ENCODE data around the gene MBTPS1.

The MBTPS1 gene

DNA sequence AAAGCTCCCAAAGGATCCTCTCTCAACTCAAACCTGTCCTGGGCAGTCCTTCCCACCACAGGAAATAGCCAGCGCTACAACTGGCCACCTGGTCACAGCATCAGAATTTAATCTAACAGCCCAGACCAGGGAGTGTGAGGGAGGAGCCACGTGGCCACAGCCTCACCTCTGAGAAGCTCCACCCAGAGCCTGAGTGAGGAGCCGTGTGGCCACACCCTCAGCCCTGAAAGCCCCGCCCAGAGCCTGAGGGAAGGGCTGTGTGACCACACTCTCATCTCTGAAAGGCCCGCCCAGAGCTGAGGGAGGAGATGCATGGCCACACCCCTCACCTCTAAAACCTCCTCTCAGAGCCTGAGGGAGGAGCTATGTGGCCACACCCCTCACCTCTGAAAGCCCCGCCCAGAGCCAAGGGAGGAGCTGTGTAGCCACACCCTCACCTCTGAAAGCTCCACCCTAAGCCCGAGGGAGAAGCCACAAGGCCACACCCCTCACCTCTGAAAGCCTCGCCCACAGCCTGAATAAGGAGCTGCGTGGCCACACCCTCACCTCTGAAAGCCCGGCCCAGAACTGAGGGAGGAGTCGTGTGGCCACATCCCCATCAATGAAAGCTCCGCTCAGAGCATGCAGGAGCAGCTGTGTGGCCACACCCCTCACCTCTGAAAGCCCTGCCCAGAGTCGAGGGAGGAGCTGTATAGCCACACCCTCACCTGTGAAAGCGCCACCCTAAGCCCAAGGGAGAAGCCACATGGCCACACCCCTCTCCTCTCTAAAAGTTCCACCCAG lies 102.8 kb downstream of the MBTPS1 start:
- DNase-seq (ENCODE audit: low read depth in 2 of 2, low spot score in 1 of 2) = peak in 1 of 2 donors; percentile 1

DNA sequence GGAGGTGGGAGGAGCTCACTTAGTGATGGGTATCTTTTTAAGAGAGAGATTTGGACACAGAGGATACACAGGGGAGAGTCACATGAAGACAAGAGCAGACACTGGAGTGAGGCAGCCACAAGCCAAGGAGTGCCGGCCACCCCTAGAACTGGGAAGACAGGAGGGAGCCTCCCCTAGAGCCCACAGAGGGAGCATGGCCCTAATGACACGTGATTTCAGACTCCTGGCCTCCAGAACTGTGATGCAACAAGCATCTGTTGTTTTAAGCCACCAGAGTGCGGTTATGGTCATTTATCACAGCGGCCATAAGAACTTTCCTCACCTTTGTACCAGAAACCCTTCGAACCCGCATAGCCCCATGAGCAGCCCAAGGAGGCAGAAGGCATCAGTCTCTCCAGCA lies 107.5 kb downstream of the MBTPS1 start:
- no peak for DNase-seq (ENCODE audit: low read depth in 2 of 2, low spot score in 1 of 2)

DNA sequence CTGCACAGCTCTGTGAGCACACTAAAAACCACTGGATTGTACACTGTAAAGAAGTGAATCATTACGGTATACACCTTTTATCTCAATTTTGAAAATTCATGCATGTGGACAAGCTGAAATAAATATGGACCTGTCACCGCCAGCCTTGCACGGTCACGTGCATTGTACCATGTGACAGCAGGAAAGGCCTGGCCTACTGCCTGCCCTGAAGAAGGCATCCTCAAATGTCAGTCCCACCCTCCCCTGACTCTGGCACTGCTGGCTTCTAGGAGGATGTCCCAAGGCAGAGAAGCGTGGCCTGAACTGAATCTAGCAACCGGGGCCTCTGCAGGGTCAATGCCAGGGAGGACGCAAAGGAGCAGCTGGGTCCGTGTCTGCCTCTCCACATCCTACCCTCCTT lies 108.8 kb downstream of the MBTPS1 start:
- DNase-seq (ENCODE audit: low read depth in 2 of 2, low spot score in 1 of 2) = no peak

DNA sequence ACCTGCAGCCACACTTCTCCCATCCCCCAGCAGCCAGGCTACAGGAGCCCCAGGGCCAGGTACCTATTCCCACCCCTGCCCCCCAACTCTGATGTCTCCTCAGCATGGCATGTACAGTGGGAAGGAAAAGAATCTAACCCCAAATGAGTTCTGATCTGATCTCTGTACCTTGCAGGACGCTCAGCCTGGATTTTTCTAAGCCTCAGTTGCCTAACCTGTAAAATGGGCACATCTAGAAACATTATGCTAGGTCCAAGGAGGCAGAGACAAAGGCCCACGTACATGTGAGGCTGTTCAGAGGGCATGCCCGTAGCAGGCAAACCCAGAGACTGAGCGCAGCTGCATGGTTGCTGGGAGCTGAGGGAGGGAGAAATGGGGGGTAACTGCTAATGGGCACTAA lies 109.2 kb downstream of the MBTPS1 start:
- no peak for DNase-seq (ENCODE audit: low read depth in 2 of 2, low spot score in 1 of 2)

DNA sequence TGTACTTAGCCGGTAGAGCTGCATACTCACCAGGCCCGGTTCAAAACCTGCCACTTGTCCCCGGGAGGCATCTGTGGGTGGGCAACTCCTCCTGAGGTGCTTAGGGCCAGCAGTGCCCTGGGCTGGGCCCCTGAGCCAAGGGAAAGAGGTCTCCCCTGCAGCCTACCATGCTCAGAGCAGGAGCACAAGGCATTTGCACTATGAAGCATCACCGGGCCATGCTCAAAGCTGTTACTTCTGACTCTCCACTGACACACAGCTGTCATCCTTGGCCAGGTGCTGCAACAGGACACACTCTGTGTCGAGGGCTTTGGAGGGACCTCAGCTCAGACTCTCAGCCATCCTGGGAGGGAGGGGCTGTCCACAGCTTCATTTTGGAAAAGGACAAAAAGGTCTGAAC lies 111.4 kb downstream of the MBTPS1 start:
- DNase-seq (ENCODE audit: low read depth in 2 of 2, low spot score in 1 of 2) = no peak

DNA sequence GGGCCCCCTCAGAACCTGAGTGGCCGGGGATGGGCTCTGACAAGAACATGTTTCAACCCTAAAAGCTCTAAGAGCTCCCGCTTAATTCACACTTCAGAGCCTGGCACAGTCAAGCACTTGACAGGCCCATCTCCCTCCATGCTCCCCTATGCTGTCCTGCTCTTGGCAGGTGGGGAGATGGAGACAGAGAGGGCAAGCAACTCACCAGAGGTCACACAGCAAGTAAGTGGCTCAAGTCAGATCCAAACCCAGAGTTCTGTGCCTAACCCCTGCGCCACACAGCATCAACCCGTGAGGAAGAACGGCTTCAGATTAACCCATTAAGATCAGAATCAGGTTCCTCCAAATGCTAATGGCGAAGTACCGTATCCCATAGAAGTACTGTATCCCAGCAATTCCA lies 112.3 kb downstream of the MBTPS1 start:
- no peak for DNase-seq (ENCODE audit: low read depth in 2 of 2, low spot score in 1 of 2)

Data from stimulated activated CD8-positive, alpha-beta memory T cell treated with anti-CD3 and anti-CD28 coated beads, Interleukin-4, amount 100 ng/mL, for 1 hour (primary cell).